HepG2 (cell line): ENCODE measurements around the gene ZNF653. TPM values are rescaled to one million over a fixed set of nuclear protein-coding genes. Genes with fewer than 3 reads are reported as not detected.
A peak's percentile ranks its signal among the peaks of the same experiment; 100 is the strongest.

Experiments used
- ATAC-seq: fragments of 200-7000 bp; cut with Tn5 transposase; 3 replicates; pipeline ENCODE4 v1.9.1; 2020; ENCODE audit warnings: mild to moderate bottlenecking, moderate library complexity
- BruUV-seq: library from RNA; stranded (reverse); fragments of 400-500 nt; replicated peaks from 2 replicates; lab custom pipeline; 2021; lab: Mats Ljungman, UMichigan
- CTCF ChIA-PET: fragments of 300-600 bp; formaldehyde crosslinking; extraction: SDS; loops from one replicate; lab custom pipeline; 2021; ENCODE audit warnings: low total read pairs, inconsistent platforms, low intra/inter-chr PET ratio; lab: Yijun Ruan, JAX
- POLR2A ChIA-PET: fragments of 350-600 bp; sonication (Branson Sonifier 250); formaldehyde crosslinking; loops from one replicate; lab custom pipeline; 2020; ENCODE audit warnings: antibody characterized with exemption, inconsistent platforms; lab: Yijun Ruan, JAX
- DNase-seq: peaks from one replicate; pipeline ENCODE4 v3.0.0-alpha.2; 2015; ENCODE audit warnings: low spot score
- FAIRE-seq: peaks from 3 replicates; lab custom pipeline; 2011; peaks lifted over from hg19 to GRCh38; lab: Jason Lieb, UNC
- H2AFZ ChIP-seq: one replicate; pipeline ENCODE4 v1.6.1; 2011; ENCODE audit warnings: low read length, inconsistent platforms
- H3K27ac ChIP-seq: fragments of 300-600 bp; 3 replicates; pipeline ENCODE4 v1.8.0; 2011; ENCODE audit warnings: mixed run types, mild to moderate bottlenecking, mixed read lengths, low read length, inconsistent platforms; ENCODE audit not compliant: insufficient read depth; ENCODE audit errors: extremely low read length
- H3K27me3 ChIP-seq, 2 experiments: fragments of 200-600 bp in 1 of 2; 2 replicates in 1 of 2; 3 replicates in 1 of 2; pipeline versions ENCODE4 v1.6.0 to v1.8.0; 2011; ENCODE audit warnings: low read length in 2 of 2, mild to moderate bottlenecking in 2 of 2, moderate library complexity in 2 of 2, inconsistent platforms in 1 of 2; ENCODE audit not compliant: insufficient read depth in 2 of 2, control insufficient read depth in 1 of 2
- H3K36me3 ChIP-seq, 2 experiments: fragments of 200-600 bp in 1 of 2; replicated peaks in 1 of 2; 2 replicates in 1 of 2; 3 replicates in 1 of 2; pipeline versions ENCODE4 v1.5.1 to v1.8.0; 2011; ENCODE audit warnings: low read length in 2 of 2, inconsistent platforms in 1 of 2; ENCODE audit not compliant: insufficient read depth in 2 of 2, control insufficient read depth in 1 of 2
- H3K4me1 ChIP-seq: 2 replicates; pipeline ENCODE4 v1.5.1; 2012; ENCODE audit warnings: low read length, inconsistent platforms; ENCODE audit not compliant: insufficient read depth
- H3K4me2 ChIP-seq: 2 replicates; pipeline ENCODE4 v1.6.0; 2011; ENCODE audit warnings: low read depth, low read length, inconsistent platforms
- H3K4me3 ChIP-seq, 3 experiments: fragments of 200-600 bp in 1 of 3; sonication (generic), shearing (Covaris generic) in 1 of 3; replicated peaks in 1 of 3; 2 replicates each; pipeline ENCODE4 v1.5.1; 2011 to 2016; ENCODE audit warnings: low read length in 3 of 3, inconsistent platforms in 2 of 3, low read depth in 2 of 3, mild to moderate bottlenecking in 2 of 3, control low read depth in 1 of 3, mixed read lengths in 1 of 3; ENCODE audit not compliant: insufficient read depth in 1 of 3
- H3K79me2 ChIP-seq: one replicate; pipeline ENCODE4 v1.6.1; 2011; ENCODE audit warnings: low read length, inconsistent platforms; ENCODE audit not compliant: insufficient read depth
- H3K9ac ChIP-seq: 2 replicates; pipeline ENCODE4 v1.6.0; 2011; ENCODE audit warnings: mild to moderate bottlenecking, low read depth, low read length, inconsistent platforms; ENCODE audit not compliant: insufficient read depth
- H3K9me3 ChIP-seq: 2 replicates; pipeline ENCODE4 v1.5.1; 2012; ENCODE audit warnings: mild to moderate bottlenecking, low read length
- H4K20me1 ChIP-seq: 2 replicates; pipeline ENCODE4 v1.6.0; 2011; ENCODE audit warnings: inconsistent platforms, mild to moderate bottlenecking, low read length, moderate library complexity; ENCODE audit not compliant: insufficient read depth
- DMTF1 ChIP-seq: sonication (generic); formaldehyde crosslinking; IDR thresholded peaks from 2 replicates; pipeline ENCODE4 v1.4.0; 2020; ENCODE audit warnings: mild to moderate bottlenecking, missing genetic modification reagents
- ELF4 ChIP-seq: sonication (generic); formaldehyde crosslinking; IDR thresholded peaks from 2 replicates; pipeline ENCODE4 v1.5.0; 2020; ENCODE audit warnings: missing genetic modification reagents, mild to moderate bottlenecking, moderate library complexity, borderline replicate concordance
- GPN1 ChIP-seq: sonication (generic); formaldehyde crosslinking; IDR thresholded peaks from 2 replicates; pipeline ENCODE4 v1.5.1; 2020; ENCODE audit warnings: missing genetic modification reagents, borderline replicate concordance
- HOXD1 ChIP-seq: sonication (generic); formaldehyde crosslinking; IDR thresholded peaks from 2 replicates; pipeline ENCODE4 v1.5.0; 2020; ENCODE audit warnings: missing genetic modification reagents
- MXI1 ChIP-seq: IDR thresholded peaks from 3 replicates; pipeline ENCODE4 v1.6.1; 2012; ENCODE audit warnings: low read depth, low read length, inconsistent platforms, borderline replicate concordance
- PATZ1 ChIP-seq: sonication (generic); formaldehyde crosslinking; IDR thresholded peaks from 2 replicates; pipeline ENCODE4 v1.4.0; 2020; ENCODE audit warnings: missing genetic modification reagents
- RBM22 ChIP-seq: fragments of 200-400 bp; formaldehyde crosslinking; optimal IDR thresholded peaks from 2 replicates; pipeline ENCODE3; 2017; ENCODE audit warnings: mild to moderate bottlenecking, low read length, moderate library complexity
- SAP130 ChIP-seq: IDR thresholded peaks from 2 replicates; pipeline ENCODE4 v1.6.1; 2016; ENCODE audit warnings: low read depth
- SOX13 ChIP-seq, 3 experiments: fragments of 450-650 bp in 1 of 3; sonication (generic) in 1 of 3; formaldehyde crosslinking in 1 of 3; IDR thresholded peaks in 2 of 3; conservative IDR thresholded peaks in 1 of 3; 2 replicates each; pipeline versions ENCODE4 v1.5.0 to v1.6.1; 2016 to 2020; ENCODE audit warnings: antibody characterized with exemption in 1 of 3, mild to moderate bottlenecking in 1 of 3, missing compliant biosample characterization in 1 of 3, missing genetic modification reagents in 1 of 3, moderate library complexity in 1 of 3
- ZBTB1 ChIP-seq: sonication (generic); formaldehyde crosslinking; IDR thresholded peaks from 2 replicates; pipeline ENCODE4 v1.4.0; 2020; ENCODE audit warnings: missing genetic modification reagents, borderline replicate concordance
- ZBTB38 ChIP-seq: sonication (generic); formaldehyde crosslinking; IDR thresholded peaks from 2 replicates; pipeline ENCODE4 v1.5.1; 2020; ENCODE audit warnings: mild to moderate bottlenecking, missing genetic modification reagents
- ZNF281 ChIP-seq: sonication (generic); formaldehyde crosslinking; IDR thresholded peaks from 2 replicates; pipeline ENCODE4 v1.4.0; 2020; ENCODE audit warnings: missing genetic modification reagents, borderline replicate concordance
- ZNF30 ChIP-seq: sonication (generic); formaldehyde crosslinking; IDR thresholded peaks from 2 replicates; pipeline ENCODE4 v1.5.0; 2020; ENCODE audit warnings: mild to moderate bottlenecking, missing genetic modification reagents
- ZNF619 ChIP-seq: sonication (generic); formaldehyde crosslinking; IDR thresholded peaks from 2 replicates; pipeline ENCODE4 v1.4.0; 2020; ENCODE audit warnings: mild to moderate bottlenecking, missing genetic modification reagents
- ZNF777 ChIP-seq: sonication (generic); formaldehyde crosslinking; IDR thresholded peaks from 2 replicates; pipeline ENCODE4 v1.4.0; 2020; ENCODE audit warnings: missing genetic modification reagents
- ZSCAN22 ChIP-seq: sonication (generic); formaldehyde crosslinking; IDR thresholded peaks from 2 replicates; pipeline ENCODE4 v1.4.0; 2020; ENCODE audit warnings: mild to moderate bottlenecking, missing genetic modification reagents
- WGBS: methylation state at CpG from one replicate; pipeline ENCODE4 v1.1.6; 2017; ENCODE audit warnings: low lambda C conversion rate; 5-methylcytosine and 5-hydroxymethylcytosine counted together
- in situ Hi-C: cut with HindIII; loops from 2 replicates; pipeline ENCODE4 v1.10.0; 2017; ENCODE audit warnings: low pct_unique_long_range_greater_than_20kb; ENCODE audit not compliant: extremely low pct_ligation_motif_present
- intact Hi-C: fragments of 100-400 bp; cut with micrococcal nuclease; formaldehyde crosslinking; loops from one replicate; pipeline ENCODE4 v1.10.0; 2022; ENCODE audit not compliant: unreplicated experiment
- polyA plus RNA-seq, 8 experiments: library from polyadenylated mRNA; depleted of rRNA in 3 of 8; stranded (reverse) in 7 of 8; unstranded in 1 of 8; fragments of >200 nt; fragmentation: Illumina TruSeq in 4 of 8; extraction: Trizol in 4 of 8; gene quantifications; 2 replicates each; pipeline versions ENCODE4 v1.2.1 to v1.2.3, GENCODE V29; 2011 to 2016; ENCODE audit warnings: low read depth in 4 of 8, missing spikeins in 1 of 8, mixed read lengths in 1 of 8; ENCODE audit not compliant: insufficient read depth in 1 of 8
- total RNA-seq, 5 experiments: library from RNA; depleted of rRNA; stranded (reverse); fragments of >200 nt; fragmentation: Illumina TruSeq; extraction: Trizol; gene quantifications; 2 replicates each; pipeline ENCODE4 v1.2.3, GENCODE V29; 2016; ENCODE audit warnings: low read depth in 1 of 5

Gene ZNF653
- total and polyA plus RNA-seq, 2 of the 13 experiments (the other 11 are each of a cell fraction or from before 2014, with no cell fraction given), result 4.7 to 7.1 TPM

- H4K20me1 ChIP-seq, result peaks cover 10% of the 10 kb centered on the region; the same call in 1 of the 2 replicates
- H3K27me3 ChIP-seq, result peaks cover 5 to 32% of the 10 kb centered on the region in 2 experiments; a peak in 4 of 5 replicates
- 10% methylated on average over 20 of the region's 62 CpGs for WGBS
- no TSS peak for BruUV-seq
- H3K9ac ChIP-seq, result no peak overlapping the region
- peak overlapping the region; percentile 7 to 37 (median 20); a peak in 3 of 6 replicates for H3K4me3 ChIP-seq
- POLR2A ChIA-PET, result interaction anchor here (0.5 to 1.0 kb wide), 5 partner anchors 12 to 190 kb away, joined by 3 read pairs; partner anchors contain the start of genes ECSIT, ODAD3, PRKCSH and SWSAP1
- no peak overlapping the region for H3K27ac ChIP-seq
- H2AFZ ChIP-seq, result no peak overlapping the region
- CTCF ChIA-PET, result no interaction called here
- no peaks in the 10 kb centered on the region for H3K79me2 ChIP-seq
- intact Hi-C loops (no loop called here), in situ Hi-C loops (no loop called here)
- DNase-seq, result peak; percentile 41
- H3K4me2 ChIP-seq, result peak overlapping the region; percentile 51; the same call in 1 of the 2 replicates
- H3K4me1 ChIP-seq, result peaks cover 17% of the 10 kb centered on the region
- FAIRE-seq, result no peak
- H3K9me3 ChIP-seq, result no peaks in the 10 kb centered on the region
- peak; percentile 25 for ATAC-seq
- no peaks in the 10 kb centered on the region for H3K36me3 ChIP-seq
- no peak for TF ChIP-seq ZBTB1
- no peak for TF ChIP-seq ZSCAN22 (CRISPR knock-in tag)
- no peak for TF ChIP-seq ZBTB38
- no peak for TF ChIP-seq RBM22
- no peak for TF ChIP-seq DMTF1
- no peak for TF ChIP-seq SOX13 (IDR thresholded peaks at IDR 0.05)
- peak in 1 of 2 experiments; percentile 16; a peak in 1 of 4 replicates for TF ChIP-seq SOX13 (CRISPR knock-in tag; conservative IDR thresholded peaks at IDR 0.05 in 1 of 2, IDR thresholded peaks at IDR 0.05 in 1 of 2)
- TF ChIP-seq ZNF30 (CRISPR knock-in tag), result no peak
- TF ChIP-seq MXI1, result peak; percentile 75; the same call in 1 of the 3 replicates
- no peak for TF ChIP-seq ZNF619
- TF ChIP-seq PATZ1 (CRISPR knock-in tag), result peak; percentile 13; the same call in 1 of the 2 replicates
- TF ChIP-seq ZNF777 (CRISPR knock-in tag), result 0 out of 2 replicates have a peak, but pooled peaks have one; percentile 25
- TF ChIP-seq GPN1 (CRISPR knock-in tag), result no peak
- no peak for TF ChIP-seq HOXD1 (CRISPR knock-in tag)
- no peak for TF ChIP-seq ZNF281 (CRISPR knock-in tag)
- peak; percentile 86 for TF ChIP-seq SAP130 (CRISPR knock-in tag)
- no peak for TF ChIP-seq ELF4
These were observed 26.3 kb downstream of the ZNF653 start for GRCh38 chr19:11479090-11479897.
